Activated CD4-positive, alpha-beta T cell treated with anti-CD3 and anti-CD28 coated beads for 1 hour (primary cell): ENCODE measurements around the gene SOX6.

Source experiments
- DNase-seq: peaks from one replicate; pipeline ENCODE4 v3.0.0-alpha.2; 2020

Gene SOX6

GRCh38 chr11:16363706-16364105, 7.4 kb upstream of the SOX6 start:
- DNase-seq, result no peak

- DNase-seq, result no peak
Measured at GRCh38 chr11:16361108-16361865, 4.9 kb upstream of the SOX6 start.

GRCh38 chr11:16359369-16359768, 3.0 kb upstream of the SOX6 start:
- DNase-seq, result no peak

GRCh38 chr11:16358726-16359125, 2.4 kb upstream of the SOX6 start:
- DNase-seq, result no peak

- DNase-seq, result no peak
Measured at GRCh38 chr11:16357775-16358174, 1.4 kb upstream of the SOX6 start.

- no peak for DNase-seq
Measured at GRCh38 chr11:16356761-16357393, 531 bp upstream of the SOX6 start.

GRCh38 chr11:16352707-16353106, 3.6 kb downstream of the SOX6 start:
- no peak for DNase-seq

GRCh38 chr11:16350125-16350524, 6.2 kb downstream of the SOX6 start:
- DNase-seq, result no peak

- DNase-seq, result no peak
Measured at GRCh38 chr11:16347928-16348685, 8.2 kb downstream of the SOX6 start.

GRCh38 chr11:16346975-16347374, 9.4 kb downstream of the SOX6 start:
- no peak for DNase-seq

- DNase-seq, result no peak
Measured at GRCh38 chr11:16341853-16342252, 14.5 kb downstream of the SOX6 start.

- DNase-seq, result no peak
Measured at GRCh38 chr11:16338393-16338792, 18.0 kb downstream of the SOX6 start.

GRCh38 chr11:16337421-16338213, 18.7 kb downstream of the SOX6 start:
- DNase-seq, result no peak

- DNase-seq, result no peak
Measured at GRCh38 chr11:16336721-16337120, 19.6 kb downstream of the SOX6 start.

GRCh38 chr11:16336204-16336603, 20.1 kb downstream of the SOX6 start:
- DNase-seq, result no peak

- DNase-seq, result no peak
Measured at GRCh38 chr11:16335236-16335962, 20.9 kb downstream of the SOX6 start.

- no peak for DNase-seq
Measured at GRCh38 chr11:16326679-16327297, 29.6 kb downstream of the SOX6 start.

- no peak for DNase-seq
Measured at GRCh38 chr11:16322190-16322589, 34.2 kb downstream of the SOX6 start.

GRCh38 chr11:16321148-16321547, 35.2 kb downstream of the SOX6 start:
- DNase-seq, result no peak

GRCh38 chr11:16318320-16318719, 38.0 kb downstream of the SOX6 start:
- DNase-seq, result no peak

- no peak for DNase-seq
Measured at GRCh38 chr11:16317712-16318111, 38.6 kb downstream of the SOX6 start.

- no peak for DNase-seq
Measured at GRCh38 chr11:16313846-16314245, 42.5 kb downstream of the SOX6 start.
